Adrenal gland (tissue), 5 donors: ENCODE measurements around the gene TSPEAR.

ENCODE experiments used
- CTCF ChIP-seq, 6 experiments: fragments of 450-650 bp in 4 of 6; fragments of 200-600 bp in 2 of 6; sonication (generic) in 1 of 6; IDR thresholded peaks; 1 replicate in 5 of 6; 2 replicates in 1 of 6; pipeline versions ENCODE4 v1.5.1 to v1.8.0; 2016 to 2021; ENCODE audit warnings: antibody characterized with exemption in 6 of 6, mild to moderate bottlenecking in 2 of 6, moderate library complexity in 1 of 6
- POLR2A ChIP-seq, 2 donors: fragments of 450-650 bp; IDR thresholded peaks; one replicate each; pipeline ENCODE4 v1.6.1; 2017; ENCODE audit warnings: antibody characterized with exemption in 2 of 2, mild to moderate bottlenecking in 2 of 2, moderate library complexity in 1 of 2
- donor health status: DM: no; HTN: no; CAD: no.

- TF ChIP-seq CTCF (IDR thresholded peaks at IDR 0.05) (no peak), POLR2A (IDR thresholded peaks at IDR 0.05) (no peak)
Measured at GRCh38 chr21:44729336-44730027, 18.1 kb upstream of the TSPEAR start.
